Cardiac fibroblast (primary cell): ENCODE data around the gene SGF29.

Experiments
- DNase-seq, 2 donors: peaks; one replicate each; pipeline versions ENCODE4 v3.0.0 to v3.0.0-alpha.2; 2010; ENCODE audit warnings: low read depth in 2 of 2
- H3K4me3 ChIP-seq, 2 donors: replicated peaks in 1 of 2; 1 replicate in 1 of 2; 2 replicates in 1 of 2; pipeline ENCODE4 v1.5.1; 2011; ENCODE audit warnings: low read depth in 2 of 2, low read length in 2 of 2, mild to moderate bottlenecking in 2 of 2, moderate library complexity in 1 of 2
- TF ChIP-seq, protein P1 (sequence below): IDR thresholded peaks from one replicate; pipeline ENCODE4 v1.5.1; 2011; ENCODE audit warnings: low read depth, mild to moderate bottlenecking, low read length, inconsistent platforms

Gene SGF29

DNA sequence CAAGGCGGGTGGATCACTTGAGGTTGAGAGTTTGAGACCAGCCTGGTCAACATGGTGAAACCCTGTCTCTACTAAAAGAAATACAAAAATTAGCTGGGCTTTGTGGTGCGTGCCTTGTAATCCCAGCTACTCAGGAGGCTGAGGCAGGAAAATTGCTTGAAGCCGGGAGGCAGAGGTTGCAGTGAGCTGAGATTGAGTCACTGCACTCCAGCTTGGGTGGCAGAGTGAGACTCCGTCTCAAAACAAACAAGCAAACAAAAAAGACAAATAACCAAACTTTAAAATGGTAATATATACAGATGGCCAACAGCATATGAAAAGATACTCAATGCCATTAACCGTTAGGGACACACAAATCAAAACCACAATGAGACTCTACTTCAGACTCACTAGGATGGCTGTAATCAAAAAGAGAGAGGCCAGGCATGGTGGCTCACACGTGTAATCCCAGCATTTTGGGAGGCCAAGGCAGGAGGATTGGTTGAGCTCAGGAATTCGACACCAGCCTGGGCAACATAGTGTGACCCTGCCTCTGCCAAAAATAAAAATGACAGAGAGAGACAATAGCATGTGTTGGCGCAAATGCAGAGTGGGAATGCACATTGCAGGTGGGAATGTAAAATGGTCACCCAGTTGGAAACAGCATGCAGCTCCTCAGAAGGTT lies 21.9 kb downstream of the SGF29 start:
- TF ChIP-seq, protein P1, sequence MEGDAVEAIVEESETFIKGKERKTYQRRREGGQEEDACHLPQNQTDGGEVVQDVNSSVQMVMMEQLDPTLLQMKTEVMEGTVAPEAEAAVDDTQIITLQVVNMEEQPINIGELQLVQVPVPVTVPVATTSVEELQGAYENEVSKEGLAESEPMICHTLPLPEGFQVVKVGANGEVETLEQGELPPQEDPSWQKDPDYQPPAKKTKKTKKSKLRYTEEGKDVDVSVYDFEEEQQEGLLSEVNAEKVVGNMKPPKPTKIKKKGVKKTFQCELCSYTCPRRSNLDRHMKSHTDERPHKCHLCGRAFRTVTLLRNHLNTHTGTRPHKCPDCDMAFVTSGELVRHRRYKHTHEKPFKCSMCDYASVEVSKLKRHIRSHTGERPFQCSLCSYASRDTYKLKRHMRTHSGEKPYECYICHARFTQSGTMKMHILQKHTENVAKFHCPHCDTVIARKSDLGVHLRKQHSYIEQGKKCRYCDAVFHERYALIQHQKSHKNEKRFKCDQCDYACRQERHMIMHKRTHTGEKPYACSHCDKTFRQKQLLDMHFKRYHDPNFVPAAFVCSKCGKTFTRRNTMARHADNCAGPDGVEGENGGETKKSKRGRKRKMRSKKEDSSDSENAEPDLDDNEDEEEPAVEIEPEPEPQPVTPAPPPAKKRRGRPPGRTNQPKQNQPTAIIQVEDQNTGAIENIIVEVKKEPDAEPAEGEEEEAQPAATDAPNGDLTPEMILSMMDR = no peak
- no peak overlapping the region for H3K4me3 ChIP-seq
- DNase-seq = no peak

DNA sequence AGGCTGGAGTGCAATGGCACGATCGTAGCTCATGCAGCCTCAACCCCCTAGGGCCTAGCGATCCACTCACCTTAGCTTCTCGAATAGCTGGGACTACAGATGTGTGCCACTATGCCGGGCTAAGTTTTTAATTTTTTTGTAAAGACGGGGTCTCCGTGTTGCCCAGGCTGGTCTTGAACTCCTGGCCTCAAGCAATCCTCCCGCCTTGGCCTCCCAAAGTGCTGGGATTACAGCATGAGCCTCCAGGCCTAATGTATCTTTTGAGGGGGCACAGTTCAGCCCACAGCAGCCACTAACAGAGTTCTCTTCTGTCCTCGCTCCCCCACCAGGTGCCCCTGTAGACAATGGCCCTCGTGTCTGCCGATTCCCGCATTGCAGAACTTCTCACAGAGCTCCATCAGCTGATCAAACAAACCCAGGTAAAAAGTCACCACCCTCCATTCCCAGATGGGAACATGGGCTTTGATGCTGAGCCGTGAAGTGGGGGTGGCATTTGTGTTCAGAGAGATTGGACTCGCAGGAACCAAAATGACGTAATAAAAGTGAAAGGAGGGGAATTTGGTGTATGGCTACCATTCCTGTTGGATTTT lies 27.1 kb downstream of the SGF29 start:
- H3K4me3 ChIP-seq = no peak overlapping the region
- no peak for DNase-seq
- TF ChIP-seq, protein P1 = no peak

DNA sequence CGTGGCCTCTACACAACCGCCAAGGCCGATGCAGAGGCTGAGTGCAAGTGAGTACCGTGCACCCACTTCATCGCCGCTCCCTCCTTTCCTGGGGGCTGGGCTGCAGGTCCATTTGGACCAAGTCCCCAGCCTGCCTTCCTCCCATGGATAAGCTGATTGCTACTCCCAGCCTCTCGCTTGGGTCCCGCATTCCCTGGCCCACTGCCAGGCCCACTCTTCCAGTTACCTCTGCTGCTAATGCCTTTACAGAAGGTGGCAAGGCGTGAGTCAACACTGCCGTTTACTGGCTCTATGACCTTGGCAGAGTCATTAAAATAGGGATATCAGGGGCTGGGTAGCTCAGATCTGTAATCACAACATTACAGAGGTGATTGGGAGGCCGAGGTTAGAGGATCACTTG lies 32.0 kb downstream of the SGF29 start:
- H3K4me3 ChIP-seq = no peak overlapping the region
- TF ChIP-seq, protein P1 = no peak
- no peak for DNase-seq

DNA sequence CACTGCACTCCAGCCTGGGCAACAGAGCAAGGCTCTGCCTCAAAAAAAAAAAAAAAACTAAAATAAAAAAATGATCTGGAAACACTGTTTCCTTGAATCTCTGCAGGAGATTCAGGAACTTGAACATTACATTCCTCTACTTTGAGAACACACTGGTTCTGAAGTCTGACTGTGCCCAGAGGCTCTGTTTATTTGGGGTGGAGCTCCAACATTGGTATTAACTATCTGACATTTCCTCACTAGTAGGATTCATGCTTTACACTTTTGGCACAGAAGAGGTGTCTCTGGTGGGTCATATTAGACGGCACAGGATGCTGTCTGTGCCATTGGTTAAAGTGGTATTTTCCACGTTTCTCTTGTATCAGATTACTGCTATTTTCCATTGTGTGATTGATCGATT lies 32.7 kb downstream of the SGF29 start:
- no peak for DNase-seq
- TF ChIP-seq, protein P1 = no peak
- H3K4me3 ChIP-seq = no peak overlapping the region

DNA sequence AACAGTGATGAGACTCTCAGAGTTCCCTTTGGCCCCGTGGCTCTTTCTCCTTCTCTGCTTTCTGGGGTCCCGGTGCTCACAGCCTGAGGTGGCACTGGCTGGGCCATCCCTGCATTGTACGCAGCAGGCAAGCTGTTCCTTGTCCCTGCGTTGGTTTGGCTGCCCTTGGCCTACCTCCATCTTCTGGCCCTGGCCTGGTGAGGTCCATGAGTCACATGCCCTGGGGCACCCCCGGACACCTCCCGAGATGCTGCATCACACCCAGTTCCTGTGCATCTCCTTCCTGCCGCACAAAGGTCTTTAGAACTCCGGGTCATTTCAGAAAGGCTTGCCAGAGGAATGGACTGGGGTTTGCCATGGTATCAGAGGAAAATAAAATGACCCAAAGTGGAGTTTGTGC lies 33.7 kb downstream of the SGF29 start:
- TF ChIP-seq, protein P1 = no peak
- no peak overlapping the region for H3K4me3 ChIP-seq

DNA sequence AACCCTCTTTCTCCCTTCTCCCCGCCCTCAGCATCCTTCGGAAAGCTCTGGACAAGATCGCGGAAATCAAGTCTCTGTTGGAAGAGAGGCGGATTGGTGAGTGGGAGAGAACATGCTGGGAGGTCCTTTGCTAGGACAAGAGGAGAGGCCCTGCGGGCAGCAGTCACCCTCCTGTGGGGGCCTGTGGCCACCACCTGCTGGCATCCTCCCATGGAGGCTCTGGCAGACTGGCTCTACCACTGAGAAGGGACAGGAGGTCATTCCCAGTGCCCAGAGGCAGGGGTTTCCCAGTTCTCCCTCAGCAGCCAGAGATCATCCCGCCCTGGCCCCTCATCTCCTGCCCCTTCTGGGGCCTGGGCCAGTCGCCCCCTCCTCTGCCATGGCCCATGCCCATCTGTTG lies 35.3 kb downstream of the SGF29 start:
- TF ChIP-seq, protein P1 = no peak
- no peak overlapping the region for H3K4me3 ChIP-seq
- no peak for DNase-seq

More for the DNA sequence above, 33.7 kb downstream of the SGF29 start:
- DNase-seq = peak in 1 of 2 donors; percentile 5
